CD8-positive, alpha-beta memory T cell (primary cell): ENCODE data around the gene STYXL1. TPM values are rescaled to one million over a fixed set of nuclear protein-coding genes. Genes with fewer than 3 reads are reported as not detected.
A peak's percentile ranks its signal among the peaks of the same experiment; 100 is the strongest.
"Not testable (repeated sequence)": the region's sequence is repeated elsewhere in the genome, so short reads cannot be mapped to it uniquely, and the experiment has no call there.

Experiments
- CTCF ChIA-PET: fragments of 350-600 bp; sonication (Branson Sonifier 250); formaldehyde crosslinking; loops from one replicate; lab custom pipeline; 2021; ENCODE audit warnings: antibody characterized with exemption; lab: Charles Lee
- POLR2A ChIA-PET: fragments of 350-600 bp; sonication (Branson Sonifier 250); formaldehyde crosslinking; loops from one replicate; lab custom pipeline; 2021; ENCODE audit warnings: antibody characterized with exemption; lab: Charles Lee
- DNase-seq, 5 donors: peaks; one replicate each; pipeline versions ENCODE4 v3.0.0 to v3.0.0-alpha.2; 2020 to 2022; ENCODE audit warnings: mixed read lengths in 1 of 5
- H3K27ac ChIP-seq: one replicate; pipeline ENCODE4 v1.7.0; 2013; ENCODE audit warnings: low read depth, mild to moderate bottlenecking, low read length, moderate library complexity
- H3K27me3 ChIP-seq: 2 replicates; pipeline ENCODE4 v1.7.0; 2013; ENCODE audit warnings: low read length, mild to moderate bottlenecking; ENCODE audit not compliant: insufficient read depth, poor library complexity, severe bottlenecking
- H3K36me3 ChIP-seq: 2 replicates; pipeline ENCODE4 v1.7.0; 2013; ENCODE audit warnings: mild to moderate bottlenecking, low read length, moderate library complexity; ENCODE audit not compliant: insufficient read depth
- H3K4me1 ChIP-seq: 2 replicates; pipeline ENCODE4 v1.7.0; 2013; ENCODE audit warnings: mild to moderate bottlenecking, low read length, moderate library complexity; ENCODE audit not compliant: insufficient read depth
- H3K4me3 ChIP-seq: 2 replicates; pipeline ENCODE4 v1.7.0; 2013; ENCODE audit warnings: mild to moderate bottlenecking, low read length
- H3K9me3 ChIP-seq: 2 replicates; pipeline ENCODE4 v1.7.0; 2013; ENCODE audit warnings: mild to moderate bottlenecking, low read length
- H3K27ac Mint-ChIP-seq, 8 donors: one replicate each; pipeline ENCODE4 v1.8.0; 2020 to 2021; ENCODE audit warnings: mixed read lengths in 8 of 8, mild to moderate bottlenecking in 6 of 8, inconsistent platforms in 3 of 8, moderate library complexity in 3 of 8
- H3K27me3 Mint-ChIP-seq, 2 donors: one replicate each; pipeline ENCODE4 v1.8.0; 2020 to 2021; ENCODE audit warnings: mixed read lengths in 2 of 2, mild to moderate bottlenecking in 1 of 2, moderate library complexity in 1 of 2
- H3K36me3 Mint-ChIP-seq, 3 donors: one replicate each; pipeline ENCODE4 v1.8.0; 2020 to 2021; ENCODE audit warnings: mixed read lengths in 3 of 3, inconsistent platforms in 1 of 3, mild to moderate bottlenecking in 1 of 3
- H3K4me1 Mint-ChIP-seq, 3 donors: one replicate each; pipeline ENCODE4 v1.8.0; 2020 to 2021; ENCODE audit warnings: mixed read lengths in 3 of 3, inconsistent platforms in 1 of 3, mild to moderate bottlenecking in 1 of 3
- H3K4me3 Mint-ChIP-seq, 7 donors: one replicate each; pipeline ENCODE4 v1.8.0; 2020 to 2021; ENCODE audit warnings: mixed read lengths in 7 of 7, mild to moderate bottlenecking in 6 of 7, moderate library complexity in 4 of 7, inconsistent platforms in 2 of 7
- H3K9me3 Mint-ChIP-seq, 5 donors: one replicate each; pipeline ENCODE4 v1.8.0; 2020 to 2022; ENCODE audit warnings: mixed read lengths in 5 of 5, mild to moderate bottlenecking in 3 of 5, moderate library complexity in 2 of 5, inconsistent platforms in 1 of 5
- polyA plus RNA-seq: library from polyadenylated mRNA; unstranded; fragments of 300-500 nt; fragmentation: Illumina TruSeq; gene quantifications from one replicate; pipeline ENCODE4 v1.2.3, GENCODE V29; 2021
- total RNA-seq, 2 experiments: library from RNA; stranded (reverse); gene quantifications; one replicate each; pipeline ENCODE4 v1.2.3, GENCODE V29; 2021

STYXL1 gene
- total and polyA plus RNA-seq, 3 experiments from 2014 or later, result 40.2 to 60.9 (median 40.7) TPM

- Histone ChIP-seq H3K9me3 (no peaks in the 10 kb centered on the region), H3K4me3 (no peak overlapping the region), H3K36me3 (peaks cover 5% of the 10 kb centered on the region), H3K27me3 (no peaks in the 10 kb centered on the region), H3K27ac (no peak overlapping the region), H3K4me1 (peaks cover 9% of the 10 kb centered on the region)
- Mint-ChIP-seq H3K27ac (peak overlapping the region in 1 of 8 donors; percentile 35), H3K4me3 (no peak overlapping the region), H3K27me3 (no peaks in the 10 kb centered on the region), H3K4me1 (peaks cover 7 to 18% (median 12%) of the 10 kb centered on the region in 3 donors), H3K9me3 (no peaks in the 10 kb centered on the region), H3K36me3 (peaks cover 15 to 55% (median 19%) of the 10 kb centered on the region in 3 donors)
- DNase-seq, result peak; percentile 52 to 72 (median 64)
- ChIA-PET POLR2A (interaction anchor here (1.4 kb wide), 1 partner anchor 153 kb away, joined by 3 read pairs; no protein-coding TSS in a partner anchor), CTCF (interaction anchor here (0.7 to 3.8 kb wide), 24 partner anchors 8 to 340 kb away, joined by 3 to 60 read pairs (median 4); partner anchors contain the start of genes POR and RHBDD2)
These were observed 27.6 kb downstream of the STYXL1 start for GRCh38 chr7:76020031-76020714.

- H3K36me3 ChIP-seq, H3K9me3 Mint-ChIP-seq, H3K27me3 ChIP-seq, H3K27ac ChIP-seq, H3K9me3 ChIP-seq, H3K27ac Mint-ChIP-seq, H3K4me3 Mint-ChIP-seq, H3K4me3 ChIP-seq, DNase-seq, H3K4me1 ChIP-seq, H3K27me3 Mint-ChIP-seq, POLR2A ChIA-PET: not testable (repeated sequence)
- peaks cover 7 to 18% (median 12%) of the 10 kb centered on the region in 3 donors for H3K4me1 Mint-ChIP-seq
- CTCF ChIA-PET, result interaction anchor here (1.1 kb wide), 1 partner anchor 30 kb away, joined by 3 read pairs; no protein-coding TSS in a partner anchor
- peaks cover 19 to 56% (median 22%) of the 10 kb centered on the region in 3 donors for H3K36me3 Mint-ChIP-seq
These were observed 29.3 kb downstream of the STYXL1 start for GRCh38 chr7:76018520-76018919.

DNA sequence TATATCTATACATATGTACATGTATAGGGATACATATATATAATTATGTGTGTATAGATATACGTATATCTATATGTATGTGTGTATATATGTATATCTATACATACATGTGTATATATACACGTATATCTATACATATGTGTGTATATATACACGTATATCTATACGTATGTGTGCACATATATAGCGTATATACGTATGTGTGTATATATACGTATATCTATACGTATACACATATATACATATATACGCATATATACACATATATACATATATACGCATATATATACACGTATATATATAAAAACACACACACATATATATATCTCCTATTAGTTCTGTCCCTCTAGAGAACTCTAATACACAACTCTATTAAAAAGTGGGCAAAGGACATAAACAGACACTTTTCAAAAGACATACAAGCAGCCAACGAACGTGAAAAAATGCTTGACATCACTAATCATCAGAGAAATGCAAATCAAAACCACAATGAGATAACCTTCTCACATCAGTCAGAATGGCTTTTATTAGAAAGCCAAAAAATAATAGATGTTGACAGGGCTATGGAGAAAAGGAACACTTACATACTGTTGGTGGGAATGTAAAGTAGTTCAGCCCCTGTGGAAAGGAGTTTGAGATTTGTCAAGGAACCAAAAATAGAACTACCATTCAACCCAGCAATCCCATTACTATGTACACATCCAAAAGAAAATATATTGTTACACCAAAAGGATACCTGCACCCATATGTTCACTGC is 31.4 kb downstream of the STYXL1 start:
- Histone ChIP-seq H3K4me1 (peaks cover 9% of the 10 kb centered on the region), H3K36me3 (peaks cover 1% of the 10 kb centered on the region), H3K27me3 (no peaks in the 10 kb centered on the region), H3K27ac (no peak overlapping the region), H3K9me3 (no peaks in the 10 kb centered on the region), H3K4me3 (no peak overlapping the region)
- Mint-ChIP-seq H3K4me3 (no peak overlapping the region), H3K9me3 (no peaks in the 10 kb centered on the region), H3K27me3 (no peaks in the 10 kb centered on the region), H3K4me1 (peaks cover 7 to 16% (median 15%) of the 10 kb centered on the region in 3 donors), H3K36me3 (peaks cover 14 to 53% (median 19%) of the 10 kb centered on the region in 3 donors), H3K27ac (no peak overlapping the region)
- ChIA-PET CTCF (no interaction called here), POLR2A (no interaction called here)
- DNase-seq, result no peak

GRCh38 chr7:76011442-76011861 is 36.3 kb downstream of the STYXL1 start:
- peak overlapping the region in 1 of 8 donors; percentile 74 for H3K27ac Mint-ChIP-seq

DNA sequence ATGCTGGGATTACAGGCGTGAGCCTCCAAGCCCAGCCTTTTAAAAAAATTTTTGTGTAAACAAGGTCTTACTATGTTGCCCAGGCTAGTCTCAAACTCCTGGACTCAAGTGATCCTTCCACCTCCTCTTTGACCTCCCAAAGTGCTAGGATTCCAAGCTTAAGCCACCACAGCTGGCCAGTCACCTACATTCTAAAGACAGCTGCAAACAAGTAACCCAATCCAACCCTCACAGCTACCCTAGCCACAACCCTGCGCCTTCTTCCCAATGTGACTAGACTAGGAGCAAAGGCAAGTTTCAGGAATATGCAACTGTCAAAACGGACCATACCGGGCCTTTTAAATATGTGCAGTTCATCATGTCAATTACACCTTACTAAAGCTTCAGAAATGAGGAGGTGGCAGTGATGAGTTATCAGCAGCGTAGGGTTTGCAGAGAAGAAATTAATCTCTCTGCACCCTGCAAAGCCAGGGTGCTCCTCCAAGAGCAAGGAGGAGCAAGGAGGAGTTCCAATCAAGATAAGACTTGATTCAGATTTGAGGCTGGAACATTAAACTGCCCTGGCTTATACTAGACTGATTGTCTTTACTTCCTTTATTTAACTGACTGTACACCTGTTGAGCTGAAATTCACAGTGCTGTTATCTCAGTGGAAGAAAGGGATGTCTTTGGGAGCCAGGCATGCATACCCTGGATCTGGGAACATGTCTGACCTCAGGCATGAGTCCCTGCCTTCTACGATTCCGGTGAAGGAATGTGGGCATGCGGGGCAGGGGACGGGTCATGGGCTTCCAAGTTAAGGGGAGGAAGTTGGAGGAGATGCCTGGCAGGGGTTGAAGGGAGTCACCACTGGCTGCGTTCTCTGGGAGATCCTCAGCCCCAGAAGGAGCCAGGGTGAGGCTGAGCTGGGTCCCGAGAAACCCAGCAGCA is 37.9 kb downstream of the STYXL1 start:
- POLR2A ChIA-PET, result interaction anchor here (0.8 kb wide), 1 partner anchor 38 kb away, joined by 3 read pairs; the partner anchor contains the start of genes MDH2 and STYXL1
- H3K36me3 ChIP-seq, result no peaks in the 10 kb centered on the region
- no peaks in the 10 kb centered on the region for H3K9me3 ChIP-seq
- no peak overlapping the region for H3K27ac ChIP-seq
- Mint-ChIP-seq H3K27me3 (peaks cover 0 to 1% of the 10 kb centered on the region in 2 donors), H3K4me1 (peaks cover 26 to 36% (median 33%) of the 10 kb centered on the region in 3 donors), H3K36me3 (peaks cover 8 to 24% (median 8%) of the 10 kb centered on the region in 3 donors), H3K9me3 (no peaks in the 10 kb centered on the region), H3K27ac (peak overlapping the region; percentile 58 to 84 (median 80)), H3K4me3 (peak overlapping the region in 6 of 7 donors; percentile 61 to 82 (median 72))
- CTCF ChIA-PET, result interaction anchor here (0.7 to 2.0 kb wide), 2 partner anchors 10 to 170 kb away, joined by 3 to 13 read pairs; no protein-coding TSS in a partner anchor
- peaks cover 28% of the 10 kb centered on the region for H3K4me1 ChIP-seq
- H3K4me3 ChIP-seq, result no peak overlapping the region
- H3K27me3 ChIP-seq, result no peaks in the 10 kb centered on the region
- DNase-seq, result no peak

More at GRCh38 chr7:76011442-76011861, 36.3 kb downstream of the STYXL1 start:
- no peaks in the 10 kb centered on the region for H3K9me3 ChIP-seq
- H3K9me3 Mint-ChIP-seq, result no peaks in the 10 kb centered on the region
- ChIA-PET POLR2A (no interaction called here), CTCF (interaction anchor here (1.0 to 2.0 kb wide), 2 partner anchors 9 kb away, joined by 3 to 13 read pairs; no protein-coding TSS in a partner anchor)
- H3K27me3 ChIP-seq, result no peaks in the 10 kb centered on the region
- H3K27me3 Mint-ChIP-seq, result peaks cover 0 to 1% of the 10 kb centered on the region in 2 donors
- no peak overlapping the region for H3K4me3 ChIP-seq
- no peak for DNase-seq
- peak overlapping the region; percentile 16 for H3K27ac ChIP-seq
- H3K4me1 Mint-ChIP-seq, result peaks cover 26 to 36% (median 33%) of the 10 kb centered on the region in 3 donors
- peaks cover 28% of the 10 kb centered on the region for H3K4me1 ChIP-seq
- peak overlapping the region in 1 of 7 donors; percentile 61 for H3K4me3 Mint-ChIP-seq
- H3K36me3 ChIP-seq, result no peaks in the 10 kb centered on the region
- H3K36me3 Mint-ChIP-seq, result peaks cover 8 to 27% (median 10%) of the 10 kb centered on the region in 3 donors

DNA sequence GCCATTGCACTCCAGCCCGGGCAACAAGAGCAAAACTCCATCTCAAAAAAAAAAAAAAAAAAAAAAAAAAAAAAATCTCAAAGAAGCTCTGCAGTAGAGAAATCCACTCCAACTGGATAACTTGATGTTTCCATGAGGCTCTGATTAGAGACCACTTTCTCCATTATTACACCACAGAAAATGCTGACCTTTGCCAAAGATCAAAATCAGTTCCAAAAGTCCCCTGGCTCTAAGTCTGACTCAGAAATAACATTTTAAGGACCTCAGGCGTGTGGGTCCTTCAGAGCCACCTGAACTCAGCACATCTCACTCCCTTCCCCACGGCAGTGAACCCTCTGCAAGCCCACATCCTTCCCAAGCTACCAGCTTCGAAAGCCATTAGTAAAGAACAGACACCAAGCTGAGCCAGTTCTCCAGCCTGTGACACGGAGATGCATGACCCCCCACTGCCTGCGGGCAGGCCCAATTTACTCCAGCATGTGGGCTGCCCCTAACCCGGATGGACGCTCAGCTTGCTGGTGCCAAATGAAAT is 39.6 kb downstream of the STYXL1 start:
- H3K27ac Mint-ChIP-seq, result peak overlapping the region in 7 of 8 donors; percentile 35 to 95 (median 82)
- no peak overlapping the region for H3K27ac ChIP-seq

GRCh38 chr7:76005004-76005403 is 42.8 kb downstream of the STYXL1 start:
- peak overlapping the region in 1 of 8 donors; percentile 26 for H3K27ac Mint-ChIP-seq
- H3K27ac ChIP-seq, H3K27me3 Mint-ChIP-seq, DNase-seq, H3K4me3 Mint-ChIP-seq, H3K9me3 ChIP-seq, H3K27me3 ChIP-seq, H3K36me3 ChIP-seq, CTCF ChIA-PET, POLR2A ChIA-PET, H3K9me3 Mint-ChIP-seq, H3K4me3 ChIP-seq: not testable (repeated sequence)
- H3K4me1 Mint-ChIP-seq, result peaks cover 20 to 26% (median 21%) of the 10 kb centered on the region in 3 donors
- peaks cover 6 to 32% (median 14%) of the 10 kb centered on the region in 3 donors for H3K36me3 Mint-ChIP-seq
- peaks cover 19% of the 10 kb centered on the region for H3K4me1 ChIP-seq

More for the DNA sequence above, 39.6 kb downstream of the STYXL1 start:
- POLR2A ChIA-PET, result no interaction called here
- peak in 2 of 5 donors; percentile 9 to 10 for DNase-seq
- H3K36me3 ChIP-seq, result no peaks in the 10 kb centered on the region
- Mint-ChIP-seq H3K4me3 (peak overlapping the region in 6 of 7 donors; percentile 30 to 82 (median 72)), H3K9me3 (no peaks in the 10 kb centered on the region), H3K27me3 (peaks cover 0 to 1% of the 10 kb centered on the region in 2 donors), H3K4me1 (peaks cover 26 to 36% (median 33%) of the 10 kb centered on the region in 3 donors), H3K36me3 (peaks cover 5 to 22% (median 11%) of the 10 kb centered on the region in 3 donors)
- no peak overlapping the region for H3K4me3 ChIP-seq
- no peaks in the 10 kb centered on the region for H3K9me3 ChIP-seq
- CTCF ChIA-PET, result interaction anchor here (0.9 to 1.9 kb wide), 3 partner anchors 12 to 141 kb away, joined by 3 to 6 read pairs (median 3); no protein-coding TSS in a partner anchor
- no peaks in the 10 kb centered on the region for H3K27me3 ChIP-seq
- peaks cover 28% of the 10 kb centered on the region for H3K4me1 ChIP-seq
